DND-41 (cell line): ENCODE measurements around the gene BCAS3.

Experiments used
- ATAC-seq: fragments of 200-7000 bp; cut with Tn5 transposase; 3 replicates; pipeline ENCODE4 v1.9.1; 2021; ENCODE audit warnings: low read depth; ENCODE audit not compliant: insufficient read depth
- DNase-seq: peaks from one replicate; pipeline ENCODE4 v3.0.0-alpha.2; 2020
- H2AFZ ChIP-seq: 2 replicates; pipeline ENCODE4 v1.6.0; 2012; ENCODE audit warnings: low read depth, low read length
- H3K27ac ChIP-seq: 2 replicates; pipeline ENCODE4 v1.5.1; 2012; ENCODE audit warnings: low read length, inconsistent platforms
- H3K27me3 ChIP-seq: fragments of 200-600 bp; sonication (generic); 2 replicates; pipeline ENCODE4 v1.6.0; 2012; ENCODE audit warnings: low read length, mild to moderate bottlenecking, inconsistent platforms; ENCODE audit not compliant: insufficient read depth, poor library complexity
- H3K36me3 ChIP-seq: 2 replicates; pipeline ENCODE4 v1.5.1; 2012; ENCODE audit warnings: low read length, inconsistent platforms; ENCODE audit not compliant: insufficient read depth
- H3K4me1 ChIP-seq: 2 replicates; pipeline ENCODE4 v1.5.1; 2012; ENCODE audit warnings: mild to moderate bottlenecking, low read length; ENCODE audit not compliant: insufficient read depth
- H3K4me2 ChIP-seq: 2 replicates; pipeline ENCODE4 v1.6.0; 2012; ENCODE audit warnings: mild to moderate bottlenecking, moderate library complexity, low read length, inconsistent platforms; ENCODE audit not compliant: insufficient read depth
- H3K4me3 ChIP-seq, 2 experiments: fragments of 200-600 bp in 1 of 2; shearing (Covaris generic) in 1 of 2; 2 replicates each; pipeline ENCODE4 v1.5.1; 2012 to 2016; ENCODE audit warnings: inconsistent platforms in 2 of 2, low read length in 2 of 2, mild to moderate bottlenecking in 2 of 2, low read depth in 1 of 2, moderate library complexity in 1 of 2
- H3K79me2 ChIP-seq: 2 replicates; pipeline ENCODE4 v1.6.0; 2012; ENCODE audit warnings: low read length, inconsistent platforms; ENCODE audit not compliant: insufficient read depth
- H3K9ac ChIP-seq: 2 replicates; pipeline ENCODE4 v1.6.0; 2012; ENCODE audit warnings: low read depth, mild to moderate bottlenecking, inconsistent platforms, low read length, moderate library complexity
- H3K9me3 ChIP-seq: 2 replicates; pipeline ENCODE4 v1.5.1; 2012; ENCODE audit warnings: low read length, moderate library complexity, mild to moderate bottlenecking, inconsistent platforms; ENCODE audit not compliant: insufficient read depth, severe bottlenecking
- H4K20me1 ChIP-seq: 2 replicates; pipeline ENCODE4 v1.6.0; 2012; ENCODE audit warnings: low read length; ENCODE audit not compliant: insufficient read depth
- CTCF ChIP-seq: IDR thresholded peaks from 2 replicates; pipeline ENCODE4 v1.5.1; 2012; ENCODE audit warnings: borderline replicate concordance, low read length, moderate library complexity, mild to moderate bottlenecking; ENCODE audit not compliant: poor library complexity, severe bottlenecking; ENCODE audit errors: extremely low read depth
- EZH2 ChIP-seq: IDR thresholded peaks from 3 replicates; pipeline ENCODE4 v1.6.1; 2012; ENCODE audit warnings: borderline replicate concordance, low read depth, mild to moderate bottlenecking, moderate library complexity, low read length, inconsistent platforms; ENCODE audit not compliant: severe bottlenecking

Gene BCAS3

GRCh38 chr17:61117983-61118382 lies 440.3 kb downstream of the BCAS3 start:
- no peak for DNase-seq
- H3K4me1 ChIP-seq: no peaks in the 10 kb centered on the region
- H3K27ac ChIP-seq: no peak overlapping the region

GRCh38 chr17:61118871-61119270 lies 441.2 kb downstream of the BCAS3 start:
- DNase-seq (no peak), ATAC-seq (no peak)
- no peak for TF ChIP-seq EZH2
- no peak for TF ChIP-seq CTCF
- Histone ChIP-seq H3K4me2 (no peak overlapping the region), H4K20me1 (no peaks in the 10 kb centered on the region), H3K27ac (no peak overlapping the region), H3K27me3 (no peaks in the 10 kb centered on the region), H2AFZ (no peak overlapping the region), H3K9me3 (peaks cover 6% of the 10 kb centered on the region), H3K36me3 (no peaks in the 10 kb centered on the region), H3K79me2 (no peaks in the 10 kb centered on the region), H3K9ac (no peak overlapping the region), H3K4me3 (no peak overlapping the region), H3K4me1 (no peaks in the 10 kb centered on the region)

More at GRCh38 chr17:61117983-61118382, 440.3 kb downstream of the BCAS3 start:
- peaks cover 6% of the 10 kb centered on the region for H3K9me3 ChIP-seq
- no peaks in the 10 kb centered on the region for H3K36me3 ChIP-seq
- H3K9ac ChIP-seq: no peak overlapping the region
- H3K27me3 ChIP-seq: no peaks in the 10 kb centered on the region
- ATAC-seq: no peak
- H3K4me3 ChIP-seq: no peak overlapping the region
- H3K79me2 ChIP-seq: no peaks in the 10 kb centered on the region
- H3K4me2 ChIP-seq: no peak overlapping the region
- H4K20me1 ChIP-seq: no peaks in the 10 kb centered on the region
- H2AFZ ChIP-seq: no peak overlapping the region
- TF ChIP-seq EZH2 (no peak), CTCF (no peak)

GRCh38 chr17:61122326-61122913 lies 444.8 kb downstream of the BCAS3 start:
- H3K4me1 ChIP-seq: no peaks in the 10 kb centered on the region
- no peaks in the 10 kb centered on the region for H3K9me3 ChIP-seq
- H3K79me2 ChIP-seq: no peaks in the 10 kb centered on the region
- ATAC-seq: no peak
- TF ChIP-seq CTCF (no peak), EZH2 (no peak)
- H3K4me3 ChIP-seq: no peak overlapping the region
- H2AFZ ChIP-seq: no peak overlapping the region
- DNase-seq: no peak
- H3K27me3 ChIP-seq: no peaks in the 10 kb centered on the region
- no peaks in the 10 kb centered on the region for H3K36me3 ChIP-seq
- H4K20me1 ChIP-seq: no peaks in the 10 kb centered on the region
- H3K4me2 ChIP-seq: no peak overlapping the region
- H3K27ac ChIP-seq: no peak overlapping the region
- H3K9ac ChIP-seq: no peak overlapping the region

GRCh38 chr17:61124562-61124961 lies 446.9 kb downstream of the BCAS3 start:
- Histone ChIP-seq H3K4me3 (peak overlapping the region in 1 of 2 experiments; percentile 2; a peak in 1 of 4 replicates), H3K36me3 (no peaks in the 10 kb centered on the region), H3K4me1 (no peaks in the 10 kb centered on the region), H3K4me2 (no peak overlapping the region), H3K9me3 (no peaks in the 10 kb centered on the region), H3K79me2 (no peaks in the 10 kb centered on the region), H3K27ac (no peak overlapping the region), H4K20me1 (no peaks in the 10 kb centered on the region), H2AFZ (no peak overlapping the region), H3K27me3 (no peaks in the 10 kb centered on the region), H3K9ac (no peak overlapping the region)
- ATAC-seq (no peak), DNase-seq (no peak)
- TF ChIP-seq EZH2: no peak
- no peak for TF ChIP-seq CTCF
